ENCODE data around the gene TPSB2.

DNA sequence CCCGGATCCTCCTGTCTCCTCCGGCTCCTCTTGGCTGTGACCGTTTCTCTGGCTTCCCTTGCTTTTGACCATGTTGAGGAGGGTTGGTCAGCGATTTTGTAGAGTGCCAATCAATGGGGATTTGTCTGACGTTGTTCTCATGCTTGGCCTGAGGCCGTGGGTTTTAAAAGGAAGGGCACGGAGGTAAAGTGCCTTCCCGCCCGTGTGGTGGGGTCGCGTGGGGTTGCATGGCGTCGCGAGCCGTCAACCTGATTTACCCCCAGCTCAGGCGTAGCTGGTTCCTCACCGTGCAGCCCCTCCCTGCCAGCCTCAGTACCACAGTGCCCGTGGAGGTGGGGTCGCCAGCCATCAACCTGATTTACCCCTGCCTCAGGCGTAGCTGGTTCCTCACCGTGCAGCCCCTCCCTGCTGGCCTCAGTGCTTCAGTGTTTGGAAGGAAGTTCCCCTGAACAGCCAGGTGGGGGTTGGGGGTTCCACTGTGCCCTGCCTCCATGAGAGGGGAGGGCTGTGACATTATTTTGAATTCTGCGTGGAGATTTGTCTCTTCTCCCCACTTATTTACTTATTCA lies 15.6 kb upstream of the TPSB2 start:
- TF ChIP-seq EZH2 (IDR thresholded peaks at IDR 0.05; ENCODE audit: insufficient read depth, poor library complexity, severe bottlenecking): no peak
- TF ChIP-seq EZH2phosphoT487 (IDR thresholded peaks at IDR 0.05; ENCODE audit: insufficient read depth, low read depth): no peak

All from GM23248 (cell line).